Measurements from ENCODE around the gene HEPACAM.
A peak's percentile ranks its signal among the peaks of the same experiment; 100 is the strongest.
"Not testable (repeated sequence)": the region's sequence is repeated elsewhere in the genome, so short reads cannot be mapped to it uniquely, and the experiment has no call there.

The HEPACAM gene

DNA sequence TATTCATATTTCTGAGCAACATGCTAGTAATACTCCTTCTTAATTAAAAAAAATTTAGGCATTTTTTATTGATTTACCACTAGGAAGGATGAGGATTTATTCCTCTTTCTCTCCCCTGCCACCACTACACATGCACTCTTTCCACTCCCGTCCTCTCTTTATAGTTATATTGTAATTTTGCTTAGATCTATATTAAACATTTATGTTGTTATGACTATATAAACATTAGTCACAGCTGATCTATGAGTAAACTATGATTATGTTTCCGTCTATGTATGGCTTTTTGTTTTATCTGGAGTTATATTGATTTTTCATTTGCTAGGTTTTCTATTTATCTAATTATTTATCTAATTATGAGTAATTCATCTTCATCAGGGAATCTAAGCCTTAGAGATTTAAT lies 36.0 kb upstream of the HEPACAM start:
- H3K18ac ChIP-seq (ENCODE audit: low read depth in 1 of 2, low read length in 2 of 2) = no peak overlapping the region
- no peak overlapping the region for H3K23ac ChIP-seq (ENCODE audit: low read length in 2 of 2)
- no peak overlapping the region for H3K4ac ChIP-seq (ENCODE audit: low read depth in 1 of 2, low read length in 2 of 2)
- H3K36me3 ChIP-seq (ENCODE audit: control insufficient read depth in 1 of 2, insufficient read depth in 2 of 2, low read depth in 1 of 2, low read length in 2 of 2) = no peaks in the 10 kb centered on the region
- DNase-seq = no peak
- H2BK120ac ChIP-seq (ENCODE audit: low read depth, low read length) = no peak overlapping the region
- no peak overlapping the region for H2AK5ac ChIP-seq (ENCODE audit: low read length, severe bottlenecking)
- no peak overlapping the region for H2BK5ac ChIP-seq (ENCODE audit: low read depth, low read length, poor library complexity, severe bottlenecking)
- no peak overlapping the region for H2AFZ ChIP-seq (ENCODE audit: low read depth, low read length)
- no peak overlapping the region for H2BK15ac ChIP-seq (ENCODE audit: low read depth, poor library complexity, severe bottlenecking)
- no peak overlapping the region for H4K8ac ChIP-seq (ENCODE audit: low read length)
- H4K91ac ChIP-seq (ENCODE audit: low read length) = no peak overlapping the region
- no peaks in the 10 kb centered on the region for H3K27me3 ChIP-seq (ENCODE audit: control insufficient read depth in 1 of 2, insufficient read depth in 1 of 2, low read length in 2 of 2)
- no peak overlapping the region for H3K9ac ChIP-seq (ENCODE audit: low read length)
- H2BK12ac ChIP-seq (ENCODE audit: low read length in 2 of 2) = no peak overlapping the region
- no peak overlapping the region for H3K27ac ChIP-seq (ENCODE audit: low read length, poor library complexity, severe bottlenecking)
- no peak overlapping the region for H3K14ac ChIP-seq (ENCODE audit: low read length in 2 of 2)
- WGBS = no CpG with 5 or more reads among the region's 2 CpGs
- H3K9me3 ChIP-seq (ENCODE audit: control insufficient read depth, low read length) = no peaks in the 10 kb centered on the region
- H3K4me1 ChIP-seq (ENCODE audit: control insufficient read depth, insufficient read depth, low read depth, low read length) = no peaks in the 10 kb centered on the region
- H3K79me1 ChIP-seq (replicated peaks; ENCODE audit: low read length, poor library complexity, severe bottlenecking) = no peaks in the 10 kb centered on the region
- H3K4me2 ChIP-seq (ENCODE audit: low read length, poor library complexity, severe bottlenecking) = no peak overlapping the region
- H3K4me3 ChIP-seq (ENCODE audit: insufficient read depth in 1 of 2, low read depth in 1 of 2, low read length in 2 of 2) = no peak overlapping the region

- Histone ChIP-seq H4K91ac (ENCODE audit: low read length) (no peak overlapping the region), H4K8ac (ENCODE audit: low read length) (no peak overlapping the region), H2BK120ac (ENCODE audit: low read depth, low read length) (no peak overlapping the region), H2AK5ac (ENCODE audit: low read length, severe bottlenecking) (no peak overlapping the region), H3K23ac (ENCODE audit: low read length in 2 of 2) (no peak overlapping the region), H3K79me1 (replicated peaks; ENCODE audit: low read length, poor library complexity, severe bottlenecking) (no peaks in the 10 kb centered on the region), H2BK5ac (ENCODE audit: low read depth, low read length, poor library complexity, severe bottlenecking) (no peak overlapping the region), H3K18ac (ENCODE audit: low read depth in 1 of 2, low read length in 2 of 2) (no peak overlapping the region), H3K4me1 (ENCODE audit: control insufficient read depth, insufficient read depth, low read depth, low read length) (no peaks in the 10 kb centered on the region), H3K9me3 (ENCODE audit: control insufficient read depth, low read length) (no peaks in the 10 kb centered on the region), H3K27ac (ENCODE audit: low read length, poor library complexity, severe bottlenecking) (no peak overlapping the region), H3K14ac (ENCODE audit: low read length in 2 of 2) (no peak overlapping the region), H3K27me3 (ENCODE audit: control insufficient read depth in 1 of 2, insufficient read depth in 1 of 2, low read length in 2 of 2) (no peaks in the 10 kb centered on the region), H3K4me2 (ENCODE audit: low read length, poor library complexity, severe bottlenecking) (no peak overlapping the region), H3K36me3 (ENCODE audit: control insufficient read depth in 1 of 2, insufficient read depth in 2 of 2, low read depth in 1 of 2, low read length in 2 of 2) (no peaks in the 10 kb centered on the region), H2AFZ (ENCODE audit: low read depth, low read length) (no peak overlapping the region), H2BK15ac (ENCODE audit: low read depth, poor library complexity, severe bottlenecking) (no peak overlapping the region), H3K4ac (ENCODE audit: low read depth in 1 of 2, low read length in 2 of 2) (no peak overlapping the region), H2BK12ac (ENCODE audit: low read length in 2 of 2) (no peak overlapping the region), H3K9ac (ENCODE audit: low read length) (no peak overlapping the region), H3K4me3 (ENCODE audit: insufficient read depth in 1 of 2, low read depth in 1 of 2, low read length in 2 of 2) (no peak overlapping the region)
- peak; percentile 45 for DNase-seq
- no CpG with 5 or more reads among the region's 2 CpGs for WGBS
Measured at GRCh38 chr11:124970925-124971324, 35.1 kb upstream of the HEPACAM start.

GRCh38 chr11:124968197-124968596 lies 32.4 kb upstream of the HEPACAM start:
- not testable (repeated sequence) for DNase-seq; H3K23ac ChIP-seq (ENCODE audit: low read length in 2 of 2); H3K79me1 ChIP-seq (replicated peaks; ENCODE audit: low read length, poor library complexity, severe bottlenecking); H3K4me3 ChIP-seq (ENCODE audit: insufficient read depth in 1 of 2, low read depth in 1 of 2, low read length in 2 of 2); H2AFZ ChIP-seq (ENCODE audit: low read depth, low read length); H2BK12ac ChIP-seq (ENCODE audit: low read length in 2 of 2); H4K8ac ChIP-seq (ENCODE audit: low read length); H3K14ac ChIP-seq (ENCODE audit: low read length in 2 of 2); H3K18ac ChIP-seq (ENCODE audit: low read depth in 1 of 2, low read length in 2 of 2); H2BK15ac ChIP-seq (ENCODE audit: low read depth, poor library complexity, severe bottlenecking); H3K27ac ChIP-seq (ENCODE audit: low read length, poor library complexity, severe bottlenecking); H2BK120ac ChIP-seq (ENCODE audit: low read depth, low read length); H3K36me3 ChIP-seq (ENCODE audit: control insufficient read depth in 1 of 2, insufficient read depth in 2 of 2, low read depth in 1 of 2, low read length in 2 of 2); H3K4me1 ChIP-seq (ENCODE audit: control insufficient read depth, insufficient read depth, low read depth, low read length); H3K27me3 ChIP-seq (ENCODE audit: control insufficient read depth in 1 of 2, insufficient read depth in 1 of 2, low read length in 2 of 2); H3K4ac ChIP-seq (ENCODE audit: low read depth in 1 of 2, low read length in 2 of 2); H3K4me2 ChIP-seq (ENCODE audit: low read length, poor library complexity, severe bottlenecking); H3K9ac ChIP-seq (ENCODE audit: low read length); H2AK5ac ChIP-seq (ENCODE audit: low read length, severe bottlenecking); H4K91ac ChIP-seq (ENCODE audit: low read length); H3K9me3 ChIP-seq (ENCODE audit: control insufficient read depth, low read length); H2BK5ac ChIP-seq (ENCODE audit: low read depth, low read length, poor library complexity, severe bottlenecking)
- WGBS = 90% methylated on average over 13 of the region's 13 CpGs

DNA sequence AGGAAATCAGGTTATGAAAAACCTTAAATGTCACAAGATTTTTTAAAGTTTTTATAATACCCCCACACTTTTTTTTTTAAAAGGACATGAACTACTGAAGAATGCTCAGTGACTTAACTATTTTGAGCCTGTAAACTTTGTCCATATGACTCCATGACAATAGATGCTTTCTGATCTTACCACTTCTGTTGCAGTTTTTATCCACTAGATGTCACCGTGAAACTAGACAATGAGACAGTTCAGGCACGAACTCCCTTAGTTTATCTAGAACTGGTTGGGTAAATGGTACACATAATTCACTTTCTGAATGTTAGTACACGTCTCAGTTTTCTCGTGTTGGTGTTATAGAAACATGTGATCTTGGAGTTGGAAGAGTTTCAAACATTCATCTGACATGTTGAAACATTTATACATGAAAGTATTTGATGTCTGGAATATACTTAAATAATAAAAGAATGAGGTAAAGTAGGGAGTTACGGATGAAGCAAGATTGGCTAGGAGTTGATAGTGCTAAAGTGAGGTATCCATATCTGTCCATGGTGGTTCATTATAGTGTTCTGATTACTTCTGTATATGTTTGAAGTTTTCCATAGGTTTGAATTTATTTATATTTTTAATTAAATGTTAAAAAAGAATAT lies 26.2 kb upstream of the HEPACAM start:
- DNase-seq = peak; percentile 85
- no peak overlapping the region for H2BK5ac ChIP-seq (ENCODE audit: low read depth, low read length, poor library complexity, severe bottlenecking)
- no peak overlapping the region for H3K4me3 ChIP-seq (ENCODE audit: insufficient read depth in 1 of 2, low read depth in 1 of 2, low read length in 2 of 2)
- no peaks in the 10 kb centered on the region for H3K27me3 ChIP-seq (ENCODE audit: control insufficient read depth in 1 of 2, insufficient read depth in 1 of 2, low read length in 2 of 2)
- no peaks in the 10 kb centered on the region for H3K4me1 ChIP-seq (ENCODE audit: control insufficient read depth, insufficient read depth, low read depth, low read length)
- no peak overlapping the region for H4K91ac ChIP-seq (ENCODE audit: low read length)
- no peak overlapping the region for H4K8ac ChIP-seq (ENCODE audit: low read length)
- no peaks in the 10 kb centered on the region for H3K79me1 ChIP-seq (replicated peaks; ENCODE audit: low read length, poor library complexity, severe bottlenecking)
- H3K9ac ChIP-seq (ENCODE audit: low read length) = no peak overlapping the region
- no peak overlapping the region for H3K14ac ChIP-seq (ENCODE audit: low read length in 2 of 2)
- H2AFZ ChIP-seq (ENCODE audit: low read depth, low read length) = no peak overlapping the region
- no peak overlapping the region for H3K18ac ChIP-seq (ENCODE audit: low read depth in 1 of 2, low read length in 2 of 2)
- no peak overlapping the region for H3K4me2 ChIP-seq (ENCODE audit: low read length, poor library complexity, severe bottlenecking)
- no peak overlapping the region for H2BK15ac ChIP-seq (ENCODE audit: low read depth, poor library complexity, severe bottlenecking)
- no peak overlapping the region for H3K27ac ChIP-seq (ENCODE audit: low read length, poor library complexity, severe bottlenecking)
- 24% methylated on average over 5 of the region's 5 CpGs for WGBS
- H2BK120ac ChIP-seq (ENCODE audit: low read depth, low read length) = no peak overlapping the region
- no peak overlapping the region for H3K23ac ChIP-seq (ENCODE audit: low read length in 2 of 2)
- H2BK12ac ChIP-seq (ENCODE audit: low read length in 2 of 2) = no peak overlapping the region
- H2AK5ac ChIP-seq (ENCODE audit: low read length, severe bottlenecking) = no peak overlapping the region
- H3K9me3 ChIP-seq (ENCODE audit: control insufficient read depth, low read length) = no peaks in the 10 kb centered on the region
- no peak overlapping the region for H3K4ac ChIP-seq (ENCODE audit: low read depth in 1 of 2, low read length in 2 of 2)
- no peaks in the 10 kb centered on the region for H3K36me3 ChIP-seq (ENCODE audit: control insufficient read depth in 1 of 2, insufficient read depth in 2 of 2, low read depth in 1 of 2, low read length in 2 of 2)
